CD4-positive, alpha-beta T cell treated with Interleukin-12 subunit alpha and Interleukin-12 subunit beta, for 1 hour (primary cell): ENCODE data around the gene SPRN.
"Not testable (repeated sequence)": the region's sequence is repeated elsewhere in the genome, so short reads cannot be mapped to it uniquely, and the experiment has no call there.

Source experiments
- DNase-seq: peaks from one replicate; pipeline ENCODE4 v3.0.0-alpha.2; 2020

The SPRN gene

GRCh38 chr10:133424601-133425000 is at the start of gene SPRN:
Gene SPRN (minus strand): TSS chr10:133424625. CDS start chr10:133423681, 944 bp downstream.
- DNase-seq: not testable (repeated sequence)

- DNase-seq: no peak
Observed at GRCh38 chr10:133474027-133474426, 49.6 kb upstream of the SPRN start.

- DNase-seq: no peak
Observed at GRCh38 chr10:133473270-133473669, 48.8 kb upstream of the SPRN start.

- no peak for DNase-seq
Observed at GRCh38 chr10:133471300-133472109, 47.1 kb upstream of the SPRN start.

GRCh38 chr10:133469205-133469604 is 44.8 kb upstream of the SPRN start:
- not testable (repeated sequence) for DNase-seq

GRCh38 chr10:133467286-133467911 is 43.0 kb upstream of the SPRN start:
- DNase-seq: no peak

- no peak for DNase-seq
Observed at GRCh38 chr10:133466683-133467275, 42.4 kb upstream of the SPRN start.

- no peak for DNase-seq
Observed at GRCh38 chr10:133465950-133466474, 41.6 kb upstream of the SPRN start.

GRCh38 chr10:133465191-133465949 is 40.9 kb upstream of the SPRN start:
- DNase-seq: no peak

- DNase-seq: no peak
Observed at GRCh38 chr10:133464582-133465031, 40.2 kb upstream of the SPRN start.

GRCh38 chr10:133462512-133463305 is 38.3 kb upstream of the SPRN start:
- no peak for DNase-seq

GRCh38 chr10:133461841-133462240 is 37.4 kb upstream of the SPRN start:
- no peak for DNase-seq

- DNase-seq: no peak
Observed at GRCh38 chr10:133461027-133461426, 36.6 kb upstream of the SPRN start.

- no peak for DNase-seq
Observed at GRCh38 chr10:133460208-133460769, 35.9 kb upstream of the SPRN start.

GRCh38 chr10:133459454-133460207 is 35.2 kb upstream of the SPRN start:
- DNase-seq: no peak

- no peak for DNase-seq
Observed at GRCh38 chr10:133458710-133459453, 34.5 kb upstream of the SPRN start.

GRCh38 chr10:133458021-133458709 is 33.7 kb upstream of the SPRN start:
- DNase-seq: no peak

- no peak for DNase-seq
Observed at GRCh38 chr10:133457100-133457841, 32.8 kb upstream of the SPRN start.
